Right atrium auricular region (tissue), 2 donors: Measurements from ENCODE around the gene ANKRD65. TPM values are rescaled to one million over a fixed set of nuclear protein-coding genes. Genes with fewer than 3 reads are reported as not detected.

Experiments
- DNase-seq: peaks from one replicate; pipeline ENCODE4 v3.0.0-alpha.2; 2019; ENCODE audit warnings: low spot score
- H3K27ac ChIP-seq, 2 donors: fragments of 200-600 bp; sonication (generic); 1 replicate in 1 of 2; 2 replicates in 1 of 2; pipeline ENCODE4 v1.5.1; 2016 to 2019
- H3K27me3 ChIP-seq, 2 donors: fragments of 200-600 bp; sonication (generic); one replicate each; pipeline versions ENCODE4 v1.5.1 to v1.6.0; 2017 to 2019
- H3K36me3 ChIP-seq: fragments of 200-600 bp; sonication (generic); one replicate; pipeline ENCODE4 v1.5.1; 2016
- H3K4me1 ChIP-seq, 2 donors: fragments of 200-600 bp; sonication (generic); one replicate each; pipeline versions ENCODE4 v1.5.1 to v1.6.0; 2017 to 2019
- H3K4me3 ChIP-seq, 2 donors: fragments of 200-600 bp; sonication (generic); 1 replicate in 1 of 2; 2 replicates in 1 of 2; pipeline ENCODE4 v1.5.1; 2017 to 2019; ENCODE audit warnings: mild to moderate bottlenecking in 1 of 2, moderate library complexity in 1 of 2
- H3K9me3 ChIP-seq, 2 donors: fragments of 200-600 bp; sonication (generic); one replicate each; pipeline ENCODE4 v1.5.1; 2019
- CTCF ChIP-seq, 2 donors: fragments of 200-600 bp; sonication (generic); IDR thresholded peaks; one replicate each; pipeline ENCODE4 v1.5.1; 2019; ENCODE audit warnings: antibody characterized with exemption in 2 of 2
- total RNA-seq, 2 donors: library from RNA; depleted of rRNA; stranded (reverse); fragments of >200 nt; gene quantifications; one replicate each; pipeline ENCODE4 v1.1.0, GENCODE V29; 2016

The ANKRD65 gene
- total RNA-seq, 2 donors from 2014 or later: 2.2 to 2.4 TPM

- H3K4me1 ChIP-seq: peaks cover 0 to 31% of the 10 kb centered on the region in 2 donors
- no peak for DNase-seq
- H3K9me3 ChIP-seq: no peaks in the 10 kb centered on the region
- H3K27ac ChIP-seq: no peak overlapping the region
- no peak for TF ChIP-seq CTCF (IDR thresholded peaks at IDR 0.05)
- H3K4me3 ChIP-seq: no peak overlapping the region
- H3K36me3 ChIP-seq: no peaks in the 10 kb centered on the region
- no peaks in the 10 kb centered on the region for H3K27me3 ChIP-seq
Observed at GRCh38 chr1:1440262-1441001, 19.4 kb upstream of the ANKRD65 start.

DNA sequence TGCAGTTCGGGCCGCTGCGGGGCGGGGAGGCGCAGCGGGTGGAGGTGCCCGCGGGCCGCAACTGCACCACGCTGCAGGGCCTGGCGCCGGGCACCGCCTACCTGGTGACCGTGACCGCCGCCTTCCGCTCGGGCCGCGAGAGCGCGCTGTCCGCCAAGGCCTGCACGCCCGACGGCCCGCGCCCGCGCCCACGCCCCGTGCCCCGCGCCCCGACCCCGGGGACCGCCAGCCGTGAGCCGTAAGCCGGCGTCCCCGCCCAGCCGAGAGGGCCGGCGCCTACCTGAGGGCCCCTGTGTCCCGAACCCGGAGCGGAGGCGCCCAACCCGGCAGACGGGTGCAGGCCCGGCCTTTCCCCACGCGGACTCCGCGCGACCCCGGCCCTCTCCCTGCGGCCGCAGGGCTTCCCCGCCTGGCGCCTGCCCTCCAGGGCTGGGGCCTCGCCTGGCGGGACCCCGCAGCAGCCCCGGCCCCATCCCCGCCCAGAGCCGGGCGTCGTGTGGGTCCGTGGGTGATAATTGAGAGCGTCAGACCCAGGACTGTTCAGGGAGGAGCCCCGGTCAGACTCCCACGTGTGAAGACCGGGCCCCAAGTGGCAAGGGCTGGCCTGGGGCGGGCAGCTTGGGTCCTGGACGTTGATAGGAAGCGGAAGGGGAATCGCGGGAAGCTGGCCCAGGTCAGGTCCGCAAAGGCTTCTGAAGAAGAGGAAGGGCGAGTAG lies 18.6 kb upstream of the ANKRD65 start:
- Histone ChIP-seq H3K27me3 (no peaks in the 10 kb centered on the region), H3K4me1 (peaks cover 0 to 38% of the 10 kb centered on the region in 2 donors), H3K9me3 (no peaks in the 10 kb centered on the region), H3K36me3 (no peaks in the 10 kb centered on the region), H3K4me3 (no peak overlapping the region), H3K27ac (no peak overlapping the region)
- TF ChIP-seq CTCF (IDR thresholded peaks at IDR 0.05): no peak
- no peak for DNase-seq

DNA sequence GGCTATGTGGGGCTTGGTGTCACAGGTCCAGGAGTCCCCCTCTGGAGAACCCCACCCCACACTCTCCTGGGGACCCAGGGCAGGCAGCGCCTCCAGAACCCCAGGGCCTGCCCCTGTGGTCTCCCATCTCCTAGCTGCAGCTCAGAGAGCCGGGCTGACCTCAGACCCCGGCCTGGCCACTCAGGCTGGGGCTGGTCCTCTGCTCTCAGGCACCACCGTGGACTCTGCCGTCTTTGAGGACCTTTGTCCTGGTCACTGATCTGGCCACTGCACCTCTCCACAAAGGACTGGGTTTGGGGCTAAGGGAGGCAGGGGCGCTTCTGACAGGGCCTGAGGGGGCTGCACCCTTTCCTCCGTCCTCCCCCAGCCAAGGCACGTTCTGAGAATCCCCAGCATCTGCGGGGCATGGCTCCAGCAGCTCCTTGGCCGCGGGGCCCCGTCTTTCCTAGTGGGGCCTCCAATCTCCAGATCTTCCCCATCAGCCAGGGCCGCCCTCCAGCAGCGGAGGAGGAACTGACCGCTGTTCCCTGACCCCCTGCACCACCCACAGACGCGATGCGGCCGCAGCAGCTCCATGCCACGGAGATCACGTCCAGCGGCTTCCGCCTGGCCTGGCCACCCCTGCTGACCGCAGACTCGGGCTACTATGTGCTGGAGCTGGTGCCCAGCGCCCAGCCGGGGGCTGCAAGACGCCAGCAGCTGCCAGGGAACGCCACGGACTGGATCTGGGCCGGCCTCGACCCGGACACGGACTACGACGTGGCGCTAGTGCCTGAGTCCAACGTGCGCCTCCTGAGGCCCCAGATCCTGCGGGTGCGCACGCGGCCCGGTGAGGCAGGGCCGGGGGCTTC lies 17.7 kb upstream of the ANKRD65 start:
- Histone ChIP-seq H3K9me3 (no peaks in the 10 kb centered on the region), H3K4me1 (peaks cover 0 to 48% of the 10 kb centered on the region in 2 donors), H3K36me3 (no peaks in the 10 kb centered on the region), H3K4me3 (no peak overlapping the region), H3K27ac (no peak overlapping the region), H3K27me3 (no peaks in the 10 kb centered on the region)
- no peak for TF ChIP-seq CTCF (IDR thresholded peaks at IDR 0.05)
- DNase-seq: no peak

- Histone ChIP-seq H3K27ac (no peak overlapping the region), H3K4me3 (no peak overlapping the region), H3K4me1 (peaks cover 0 to 56% of the 10 kb centered on the region in 2 donors), H3K36me3 (no peaks in the 10 kb centered on the region), H3K27me3 (no peaks in the 10 kb centered on the region), H3K9me3 (no peaks in the 10 kb centered on the region)
- DNase-seq: no peak
- TF ChIP-seq CTCF (IDR thresholded peaks at IDR 0.05): no peak
Observed at GRCh38 chr1:1437904-1438376, 16.9 kb upstream of the ANKRD65 start.

- no peaks in the 10 kb centered on the region for H3K36me3 ChIP-seq
- H3K27ac ChIP-seq: no peak overlapping the region
- peaks cover 0 to 62% of the 10 kb centered on the region in 2 donors for H3K4me1 ChIP-seq
- H3K9me3 ChIP-seq: no peaks in the 10 kb centered on the region
- peak overlapping the region in 1 of 2 donors; percentile 56 for H3K4me3 ChIP-seq
- DNase-seq: no peak
- no peak for TF ChIP-seq CTCF (IDR thresholded peaks at IDR 0.05)
- H3K27me3 ChIP-seq: no peaks in the 10 kb centered on the region
Observed at GRCh38 chr1:1437033-1437903, 16.2 kb upstream of the ANKRD65 start.
